Activated T-cell treated with anti-CD3 and anti-CD28 coated beads, Interleukin-2, amount 50 U/mL, for 24 hours (primary cell): ENCODE measurements around the gene GTSE1.
"Not testable (repeated sequence)": the region's sequence is repeated elsewhere in the genome, so short reads cannot be mapped to it uniquely, and the experiment has no call there.

Source experiments
- DNase-seq: peaks from one replicate; pipeline ENCODE4 v3.0.0-alpha.2; 2020
- H3K27ac Mint-ChIP-seq: 2 replicates; pipeline ENCODE4 v1.8.0; 2020; ENCODE audit warnings: mild to moderate bottlenecking, mixed read lengths
- H3K27me3 Mint-ChIP-seq: 2 replicates; pipeline ENCODE4 v1.8.0; 2020; ENCODE audit warnings: mixed read lengths
- H3K36me3 Mint-ChIP-seq: 2 replicates; pipeline ENCODE4 v1.8.0; 2020; ENCODE audit warnings: low read depth, mixed read lengths
- H3K4me1 Mint-ChIP-seq: 2 replicates; pipeline ENCODE4 v1.8.0; 2020; ENCODE audit warnings: low read depth, mixed read lengths
- H3K4me3 Mint-ChIP-seq: 2 replicates; pipeline ENCODE4 v1.8.0; 2020; ENCODE audit warnings: mild to moderate bottlenecking, moderate library complexity, mixed read lengths
- H3K9me3 Mint-ChIP-seq: 2 replicates; pipeline ENCODE4 v1.8.0; 2020; ENCODE audit warnings: mixed read lengths

GTSE1 gene

GRCh38 chr22:46296257-46297150 is at the start of gene GTSE1:
TSS of gene GTSE1 (plus strand) at chr22:46296870. CDS start at chr22:46297401, 531 bp downstream.
- peaks cover 9% of the 10 kb centered on the region for H3K27me3 Mint-ChIP-seq
- peak within 1 kb of the TSS; percentile 98 for H3K27ac Mint-ChIP-seq
- peaks cover 4% of the 10 kb centered on the region for H3K9me3 Mint-ChIP-seq
- peak within 1 kb of the TSS; percentile 91 for H3K4me3 Mint-ChIP-seq
- peaks cover 27% of the 10 kb centered on the region for H3K4me1 Mint-ChIP-seq
- DNase-seq: peak; percentile 95
- peaks cover 56% of the 10 kb centered on the region for H3K36me3 Mint-ChIP-seq

- Mint-ChIP-seq H3K4me3 (no peak overlapping the region), H3K4me1 (peaks cover 28% of the 10 kb centered on the region), H3K9me3 (no peaks in the 10 kb centered on the region), H3K36me3 (peaks cover 29% of the 10 kb centered on the region), H3K27ac (no peak overlapping the region), H3K27me3 (no peaks in the 10 kb centered on the region)
- no peak for DNase-seq
Measured at GRCh38 chr22:46247443-46247975, 49.2 kb upstream of the GTSE1 start.

DNA sequence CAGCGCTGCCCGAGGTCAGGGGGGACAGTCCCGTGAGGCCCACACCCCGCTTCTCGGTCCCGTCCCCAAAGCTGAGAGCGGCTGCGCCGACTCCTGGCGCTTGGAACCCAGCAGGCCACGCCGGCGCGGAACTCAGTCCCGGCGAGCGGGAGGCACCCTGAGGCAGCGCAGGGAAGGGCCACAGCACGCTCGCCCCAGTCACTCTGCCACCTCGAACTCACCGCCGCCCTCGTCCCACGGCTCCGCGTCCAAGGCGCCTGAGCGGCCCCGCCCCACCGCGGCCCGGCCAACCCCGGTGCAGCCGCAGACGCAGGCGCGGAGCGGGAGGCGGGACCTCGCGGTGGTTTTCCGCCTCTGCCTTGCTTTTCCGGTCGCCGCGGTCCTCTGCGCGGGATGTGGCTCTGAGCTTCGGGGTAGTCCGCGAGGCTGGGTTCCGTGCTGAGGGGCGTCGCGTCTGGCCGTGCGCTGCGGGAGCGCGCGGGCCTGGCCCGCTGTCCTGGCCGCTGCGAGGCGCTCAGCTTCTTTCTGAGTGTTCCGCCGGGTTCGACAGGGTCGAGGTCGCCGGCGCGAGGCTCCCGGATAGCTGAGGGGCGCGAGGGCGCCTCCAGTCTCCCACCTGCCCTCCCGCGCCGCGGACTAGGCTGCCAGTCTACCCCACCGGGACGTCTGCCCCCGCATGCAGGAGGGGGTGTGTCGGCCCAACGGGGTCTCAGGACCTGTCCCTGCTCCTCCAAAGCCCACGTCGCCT is 46.5 kb upstream of the GTSE1 start, which contains the start of gene CDPF1:
Gene CDPF1, minus strand, starts transcription at position 259 of the 748 bp plus-strand sequence. CDS start 2,009 bp downstream, outside the sequence.
- H3K4me3 Mint-ChIP-seq: peak within 1 kb of the TSS; percentile 79
- peaks cover 40% of the 10 kb centered on the region for H3K4me1 Mint-ChIP-seq
- H3K9me3 Mint-ChIP-seq: no peaks in the 10 kb centered on the region
- H3K27ac Mint-ChIP-seq: peak within 1 kb of the TSS; percentile 91
- no peaks in the 10 kb centered on the region for H3K27me3 Mint-ChIP-seq
- H3K36me3 Mint-ChIP-seq: peaks cover 16% of the 10 kb centered on the region
- DNase-seq: peak; percentile 96

GRCh38 chr22:46250783-46251125 is 45.9 kb upstream of the GTSE1 start:
- Mint-ChIP-seq H3K4me3 (peak overlapping the region; percentile 79), H3K27me3 (no peaks in the 10 kb centered on the region), H3K9me3 (no peaks in the 10 kb centered on the region), H3K4me1 (peaks cover 40% of the 10 kb centered on the region), H3K27ac (peak overlapping the region; percentile 91), H3K36me3 (peaks cover 13% of the 10 kb centered on the region)
- no peak for DNase-seq

DNA sequence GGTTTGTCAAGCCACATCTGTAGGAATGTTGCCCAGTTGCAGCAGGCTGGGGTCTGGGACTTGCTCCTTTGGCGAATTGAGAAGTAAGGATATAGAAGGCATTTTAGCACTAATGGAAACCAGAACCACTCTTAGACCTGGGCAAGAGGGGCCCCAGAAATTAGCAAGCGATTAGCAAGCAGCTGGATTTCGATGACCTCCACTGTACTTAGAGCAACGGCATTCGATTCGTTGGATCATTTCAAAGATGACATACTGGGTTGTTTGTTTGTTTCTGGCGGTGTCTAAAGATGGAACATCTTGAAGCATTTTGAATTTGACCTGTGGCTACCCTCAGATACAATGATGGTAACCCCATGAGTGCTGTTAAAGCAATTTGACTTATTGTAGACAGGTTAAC is 45.4 kb upstream of the GTSE1 start:
- Mint-ChIP-seq H3K4me1 (peaks cover 40% of the 10 kb centered on the region), H3K27ac (peak overlapping the region; percentile 91), H3K4me3 (peak overlapping the region; percentile 79), H3K9me3 (no peaks in the 10 kb centered on the region), H3K27me3 (no peaks in the 10 kb centered on the region), H3K36me3 (peaks cover 8% of the 10 kb centered on the region)
- no peak for DNase-seq

DNA sequence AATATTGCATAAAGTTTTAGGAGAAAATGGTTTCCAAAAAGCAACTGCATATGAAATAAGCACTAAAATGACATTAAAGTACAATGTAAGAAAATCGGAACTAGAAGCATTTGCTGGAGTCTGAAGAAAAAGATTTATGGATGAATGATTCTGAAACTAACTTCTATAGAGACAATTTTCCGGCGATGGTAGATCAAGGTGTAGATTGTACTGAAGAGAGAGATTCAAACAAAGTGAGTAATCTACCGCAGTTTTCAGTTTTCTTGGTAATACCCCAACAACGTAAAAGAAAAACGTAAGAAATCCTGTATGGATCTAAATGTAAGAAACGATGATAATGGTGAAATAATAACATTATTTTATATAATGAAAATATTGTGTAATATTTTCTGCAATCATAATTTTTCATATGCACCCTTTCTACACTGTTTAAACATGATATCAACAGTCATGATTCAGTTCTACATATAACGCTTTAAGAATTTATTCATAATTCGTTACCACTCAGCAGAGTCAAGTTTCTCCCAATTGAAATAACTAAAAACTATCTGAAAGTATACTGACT is 44.8 kb upstream of the GTSE1 start:
- Mint-ChIP-seq H3K27me3 (no peaks in the 10 kb centered on the region), H3K4me1 (peaks cover 40% of the 10 kb centered on the region), H3K9me3 (no peaks in the 10 kb centered on the region), H3K27ac (peak overlapping the region; percentile 91), H3K4me3 (peak overlapping the region; percentile 79), H3K36me3 (peaks cover 4% of the 10 kb centered on the region)
- no peak for DNase-seq

DNA sequence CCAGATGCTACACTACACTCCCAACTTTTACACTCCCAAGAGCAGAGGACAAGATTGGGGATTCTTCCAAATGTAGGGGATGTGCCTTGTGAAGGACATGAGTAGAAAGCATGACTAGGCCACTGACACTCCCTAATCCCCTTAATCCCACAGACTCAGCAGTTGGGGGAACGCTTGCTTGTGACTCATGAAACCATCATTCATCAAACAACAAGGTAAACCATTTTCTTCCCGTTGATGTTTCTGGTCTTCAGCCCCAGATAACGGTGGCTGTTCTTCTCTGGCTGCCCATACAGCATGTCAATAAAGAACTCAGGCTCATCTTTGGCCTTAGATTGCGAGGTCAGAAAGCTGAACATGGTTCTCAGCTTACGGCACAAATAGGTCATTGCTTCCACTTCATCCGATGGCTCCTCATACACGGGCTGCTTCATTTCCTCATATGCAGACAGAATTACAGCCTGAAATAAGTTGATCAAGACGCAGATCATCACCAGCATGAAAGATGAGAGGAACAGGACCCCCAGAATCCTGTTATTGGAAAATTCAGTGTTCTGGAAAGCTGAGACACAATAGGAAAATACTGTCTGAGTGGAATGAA is 40.2 kb upstream of the GTSE1 start:
- H3K9me3 Mint-ChIP-seq: peaks cover 3% of the 10 kb centered on the region
- no peak overlapping the region for H3K4me3 Mint-ChIP-seq
- DNase-seq: no peak
- H3K27ac Mint-ChIP-seq: no peak overlapping the region
- peaks cover 4% of the 10 kb centered on the region for H3K36me3 Mint-ChIP-seq
- H3K4me1 Mint-ChIP-seq: peaks cover 22% of the 10 kb centered on the region
- peaks cover 40% of the 10 kb centered on the region for H3K27me3 Mint-ChIP-seq

- H3K27me3 Mint-ChIP-seq: peaks cover 64% of the 10 kb centered on the region
- H3K36me3 Mint-ChIP-seq: peaks cover under 1% of the 10 kb centered on the region
- no peak overlapping the region for H3K4me3 Mint-ChIP-seq
- peaks cover 3% of the 10 kb centered on the region for H3K9me3 Mint-ChIP-seq
- H3K4me1 Mint-ChIP-seq: peaks cover 8% of the 10 kb centered on the region
- DNase-seq: no peak
- no peak overlapping the region for H3K27ac Mint-ChIP-seq
Measured at GRCh38 chr22:46259374-46259773, 37.3 kb upstream of the GTSE1 start.

- peak; percentile 7 for DNase-seq
- Mint-ChIP-seq H3K27ac (no peak overlapping the region), H3K4me3 (no peak overlapping the region), H3K9me3 (peaks cover 3% of the 10 kb centered on the region), H3K36me3 (no peaks in the 10 kb centered on the region), H3K4me1 (peaks cover 5% of the 10 kb centered on the region), H3K27me3 (peaks cover 71% of the 10 kb centered on the region)
Measured at GRCh38 chr22:46260038-46260437, 36.6 kb upstream of the GTSE1 start.

DNA sequence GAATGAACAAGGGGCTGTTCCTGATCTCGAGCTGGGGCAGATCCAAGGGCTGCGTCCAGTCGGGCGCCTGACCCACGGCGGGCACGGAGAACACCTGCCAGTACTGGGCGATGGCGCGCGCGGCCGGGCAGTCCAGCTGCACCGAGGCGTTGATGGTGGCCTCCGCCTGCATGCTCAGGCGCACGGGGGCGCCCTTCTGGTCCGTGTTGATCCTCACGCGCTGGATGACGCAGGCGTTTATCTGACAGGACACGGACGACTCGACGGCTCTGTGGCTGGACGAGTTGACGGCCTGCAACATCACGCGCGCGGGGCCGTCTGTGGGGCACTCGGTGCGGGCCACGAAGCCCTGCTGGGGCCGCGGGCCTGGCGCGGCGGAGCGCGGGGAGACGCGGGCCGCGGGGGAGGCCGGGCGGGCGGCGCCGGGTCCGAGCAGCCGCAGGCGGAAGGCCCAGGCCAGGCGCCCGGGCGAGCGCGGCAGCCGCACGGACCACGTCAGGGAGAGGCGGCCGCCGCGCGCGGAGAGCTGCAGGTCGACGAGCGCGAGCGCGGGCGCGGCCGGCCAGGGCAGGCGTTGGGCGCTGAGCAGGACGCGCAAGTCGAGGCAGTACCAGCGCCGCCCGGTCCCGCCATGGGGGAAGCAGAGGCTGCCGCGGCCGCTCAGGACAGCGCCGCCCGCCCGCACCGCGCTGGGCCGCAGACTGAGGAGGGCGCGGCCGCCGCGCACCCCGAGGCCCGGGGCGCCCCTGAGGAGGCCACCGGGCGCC is 34.0 kb upstream of the GTSE1 start:
- peaks cover 4% of the 10 kb centered on the region for H3K36me3 Mint-ChIP-seq
- no peak overlapping the region for H3K4me3 Mint-ChIP-seq
- H3K4me1 Mint-ChIP-seq: peaks cover 11% of the 10 kb centered on the region

DNA sequence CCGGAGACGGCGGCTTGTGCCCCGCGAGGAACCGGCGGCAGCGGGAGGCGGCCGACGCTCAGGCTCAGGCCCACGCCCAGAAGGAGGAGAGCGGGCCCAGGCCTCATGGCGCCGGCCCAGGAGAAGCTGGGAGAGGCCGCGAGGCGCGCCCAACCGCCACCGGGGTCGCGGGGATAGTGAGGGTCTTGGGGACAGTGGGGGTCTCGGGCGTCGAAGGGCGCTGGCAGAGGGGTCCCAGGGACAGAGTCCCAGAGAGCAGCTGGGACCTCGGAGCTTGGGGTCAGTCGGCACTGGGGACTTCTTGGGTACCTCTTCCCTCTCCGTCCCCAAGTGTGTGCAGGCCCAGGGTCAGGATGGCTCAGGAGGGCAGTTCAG is 33.5 kb upstream of the GTSE1 start, which contains the start of gene PKDREJ:
Gene PKDREJ, minus strand, starts transcription at position 128 of the 375 bp plus-strand sequence. Its CDS starts 21 bp downstream, at position 107.
- Mint-ChIP-seq H3K36me3 (peaks cover 5% of the 10 kb centered on the region), H3K9me3 (peaks cover 7% of the 10 kb centered on the region), H3K27me3 (peaks cover 85% of the 10 kb centered on the region), H3K4me1 (peaks cover 13% of the 10 kb centered on the region), H3K27ac (no peak within 1 kb of the TSS), H3K4me3 (no peak within 1 kb of the TSS)
- DNase-seq: no peak

More for the DNA sequence above, 34.0 kb upstream of the GTSE1 start:
- Mint-ChIP-seq H3K9me3 (peaks cover 8% of the 10 kb centered on the region), H3K27me3 (peaks cover 91% of the 10 kb centered on the region), H3K27ac (no peak overlapping the region)
- peak; percentile 50 for DNase-seq

GRCh38 chr22:46264520-46264919 is 32.1 kb upstream of the GTSE1 start:
- H3K4me3 Mint-ChIP-seq, H3K9me3 Mint-ChIP-seq, H3K27ac Mint-ChIP-seq, DNase-seq, H3K36me3 Mint-ChIP-seq: not testable (repeated sequence)
- Mint-ChIP-seq H3K4me1 (peaks cover 22% of the 10 kb centered on the region), H3K27me3 (peaks cover 72% of the 10 kb centered on the region)

DNA sequence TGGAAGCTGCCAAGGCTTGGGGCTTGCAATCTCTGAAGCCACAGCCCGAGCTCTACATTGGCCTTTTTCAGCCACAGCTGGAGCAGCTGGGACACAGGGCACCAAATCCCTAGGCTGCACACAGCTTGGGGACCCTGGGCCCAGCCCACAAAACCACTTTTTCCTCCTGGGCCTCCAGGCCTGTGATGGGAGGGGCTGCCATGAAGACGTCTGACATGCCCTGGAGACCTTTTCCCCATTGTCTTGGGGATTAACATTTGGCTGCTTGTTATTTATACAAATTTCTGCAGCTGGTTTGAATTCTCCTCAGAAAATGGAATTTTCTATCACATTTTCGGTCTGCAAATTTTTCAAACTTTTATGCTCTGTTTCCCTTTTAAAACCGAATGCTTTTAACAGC is 31.0 kb upstream of the GTSE1 start:
- H3K27me3 Mint-ChIP-seq: peaks cover 61% of the 10 kb centered on the region
- peaks cover 27% of the 10 kb centered on the region for H3K4me1 Mint-ChIP-seq
- not testable (repeated sequence) for H3K36me3 Mint-ChIP-seq, H3K4me3 Mint-ChIP-seq, H3K9me3 Mint-ChIP-seq, DNase-seq, H3K27ac Mint-ChIP-seq
